GM12878 (cell line): ENCODE results near the gene JAML. TPM values are rescaled to one million over a fixed set of nuclear protein-coding genes. Genes with fewer than 3 reads are reported as not detected.

Source experiments
- ATF7 ChIP-seq: fragments of 450-650 bp; IDR thresholded peaks from 2 replicates; pipeline ENCODE4 v1.6.1; 2016; ENCODE audit warnings: low read depth, mild to moderate bottlenecking
- BACH1 ChIP-seq: fragments of 450-650 bp; IDR thresholded peaks from 2 replicates; pipeline ENCODE4 v1.6.1; 2017; ENCODE audit warnings: mild to moderate bottlenecking, borderline replicate concordance
- BCL11A ChIP-seq: IDR thresholded peaks from 2 replicates; pipeline ENCODE4 v1.6.1; 2011; ENCODE audit warnings: low read depth, low read length
- BMI1 ChIP-seq: fragments of 450-650 bp; IDR thresholded peaks from 2 replicates; pipeline ENCODE4 v1.6.1; 2016; ENCODE audit warnings: mild to moderate bottlenecking, moderate library complexity, borderline replicate concordance
- CEBPB ChIP-seq, 2 experiments: fragments of 150-350 bp in 1 of 2; IDR thresholded peaks; 2 replicates each; pipeline ENCODE4 v1.6.1; 2012 to 2014; ENCODE audit warnings: low read depth in 2 of 2, low read length in 2 of 2, borderline replicate concordance in 1 of 2, inconsistent platforms in 1 of 2
- E4F1 ChIP-seq: fragments of 450-650 bp; IDR thresholded peaks from 2 replicates; pipeline ENCODE4 v1.6.1; 2018; ENCODE audit warnings: borderline replicate concordance, mild to moderate bottlenecking; ENCODE audit not compliant: partially characterized antibody
- ETV6 ChIP-seq, 2 experiments: fragments of 450-650 bp in 1 of 2; IDR thresholded peaks in 1 of 2; conservative IDR thresholded peaks in 1 of 2; 2 replicates each; pipeline ENCODE4 v1.6.1; 2014; ENCODE audit warnings: antibody characterized with exemption in 1 of 2, borderline replicate concordance in 1 of 2, low read depth in 1 of 2, mild to moderate bottlenecking in 1 of 2, moderate library complexity in 1 of 2
- EZH2 ChIP-seq: IDR thresholded peaks from 2 replicates; pipeline ENCODE4 v1.6.1; 2012; ENCODE audit warnings: low read depth, mild to moderate bottlenecking, control low read depth, inconsistent platforms, low read length, borderline replicate concordance; ENCODE audit not compliant: control insufficient read depth
- FOXM1 ChIP-seq: IDR thresholded peaks from 2 replicates; pipeline ENCODE4 v1.6.1; 2012; ENCODE audit warnings: low read depth, mild to moderate bottlenecking, inconsistent platforms, low read length, moderate library complexity
- GATAD2B ChIP-seq: fragments of 450-650 bp; conservative IDR thresholded peaks from 2 replicates; pipeline ENCODE4 v1.6.1; 2017; ENCODE audit warnings: low read depth, mild to moderate bottlenecking, moderate library complexity
- HDAC6 ChIP-seq: fragments of 200-600 bp; sonication (generic); IDR thresholded peaks from one replicate; pipeline ENCODE4 v1.8.0; 2017; ENCODE audit warnings: antibody characterized with exemption; ENCODE audit not compliant: unreplicated experiment
- IKZF2 ChIP-seq, 2 experiments: fragments of 450-650 bp; IDR thresholded peaks; 2 replicates each; pipeline ENCODE4 v1.6.1; 2017; ENCODE audit warnings: mild to moderate bottlenecking in 2 of 2, moderate library complexity in 2 of 2
- JUNB ChIP-seq: IDR thresholded peaks from 2 replicates; pipeline ENCODE4 v1.6.1; 2016; ENCODE audit warnings: antibody characterized with exemption, mild to moderate bottlenecking
- KAT2A ChIP-seq: conservative IDR thresholded peaks from 2 replicates; pipeline ENCODE4 v1.6.1; 2011; ENCODE audit warnings: low read depth, low read length; ENCODE audit not compliant: control insufficient read depth
- KDM1A ChIP-seq: fragments of 200-600 bp; sonication (generic); IDR thresholded peaks from 2 replicates; pipeline ENCODE4 v1.6.1; 2016; ENCODE audit warnings: borderline replicate concordance
- MEF2A ChIP-seq: IDR thresholded peaks from 2 replicates; pipeline ENCODE4 v1.6.1; 2011; ENCODE audit warnings: low read depth, mild to moderate bottlenecking, low read length, moderate library complexity; ENCODE audit not compliant: insufficient read depth
- NFYB ChIP-seq: IDR thresholded peaks from 2 replicates; pipeline ENCODE4 v1.6.1; 2011; ENCODE audit warnings: low read depth, mild to moderate bottlenecking, low read length, improper control_type of control experiment, moderate library complexity; ENCODE audit not compliant: insufficient read depth
- NR2C2 ChIP-seq: IDR thresholded peaks from 2 replicates; pipeline ENCODE4 v1.6.1; 2011; ENCODE audit warnings: borderline replicate concordance, low read depth; ENCODE audit not compliant: control insufficient read depth, insufficient read length
- NR2F1 ChIP-seq: fragments of 450-650 bp; conservative IDR thresholded peaks from 2 replicates; pipeline ENCODE4 v1.6.1; 2017; ENCODE audit warnings: mild to moderate bottlenecking
- SP1 ChIP-seq: IDR thresholded peaks from one replicate; pipeline ENCODE4 v1.6.1; 2011; ENCODE audit warnings: low read depth, low read length
- STAT3 ChIP-seq: IDR thresholded peaks from 2 replicates; pipeline ENCODE4 v1.6.1; 2011; ENCODE audit warnings: low read depth, low read length, improper control_type of control experiment
- ZNF274 ChIP-seq: IDR thresholded peaks from one replicate; pipeline ENCODE4 v1.8.0; 2011; ENCODE audit not compliant: insufficient read length, insufficient read depth
- polyA plus RNA-seq, 11 experiments: library from polyadenylated mRNA; depleted of rRNA in 4 of 11; unstranded in 6 of 11; stranded (reverse) in 5 of 11; fragments of >200 nt; fragmentation: Nextera tagmentation in 4 of 11; fragmentation: Illumina TruSeq in 1 of 11; extraction: Ambion mirVana in 4 of 11; extraction: Trizol in 1 of 11; gene quantifications; 1 replicate in 1 of 11; 2 replicates in 10 of 11; pipeline versions ENCODE4 v1.2.1 to v1.2.3, GENCODE V29; 2011 to 2016; ENCODE audit warnings: inconsistent platforms in 2 of 11, missing spikeins in 2 of 11, low read depth in 1 of 11
- total RNA-seq, 4 experiments: library from RNA; depleted of rRNA in 3 of 4; stranded (reverse); fragments of >200 nt in 3 of 4; fragmentation: Illumina TruSeq in 1 of 4; extraction: Trizol in 1 of 4; gene quantifications; 2 replicates each; pipeline versions ENCODE4 v1.2.1 to v1.2.3, GENCODE V29; 2013 to 2021
- TF ChIP-seq, protein P1 (sequence below): fragments of 450-650 bp; IDR thresholded peaks from 2 replicates; pipeline ENCODE4 v1.6.1; 2018; ENCODE audit warnings: mild to moderate bottlenecking, low read depth, moderate library complexity; ENCODE audit not compliant: partially characterized antibody
- TF ChIP-seq, protein P2 (sequence below): fragments of 150-350 bp; IDR thresholded peaks from 2 replicates; pipeline ENCODE4 v1.6.1; 2014; ENCODE audit warnings: mild to moderate bottlenecking, low read depth, low read length

The JAML gene
- total and polyA plus RNA-seq, 10 of the 15 experiments (the other 5 are each of a cell fraction or from before 2014, with no cell fraction given): 0.60 to 8.1 (median 3.5) TPM

DNA sequence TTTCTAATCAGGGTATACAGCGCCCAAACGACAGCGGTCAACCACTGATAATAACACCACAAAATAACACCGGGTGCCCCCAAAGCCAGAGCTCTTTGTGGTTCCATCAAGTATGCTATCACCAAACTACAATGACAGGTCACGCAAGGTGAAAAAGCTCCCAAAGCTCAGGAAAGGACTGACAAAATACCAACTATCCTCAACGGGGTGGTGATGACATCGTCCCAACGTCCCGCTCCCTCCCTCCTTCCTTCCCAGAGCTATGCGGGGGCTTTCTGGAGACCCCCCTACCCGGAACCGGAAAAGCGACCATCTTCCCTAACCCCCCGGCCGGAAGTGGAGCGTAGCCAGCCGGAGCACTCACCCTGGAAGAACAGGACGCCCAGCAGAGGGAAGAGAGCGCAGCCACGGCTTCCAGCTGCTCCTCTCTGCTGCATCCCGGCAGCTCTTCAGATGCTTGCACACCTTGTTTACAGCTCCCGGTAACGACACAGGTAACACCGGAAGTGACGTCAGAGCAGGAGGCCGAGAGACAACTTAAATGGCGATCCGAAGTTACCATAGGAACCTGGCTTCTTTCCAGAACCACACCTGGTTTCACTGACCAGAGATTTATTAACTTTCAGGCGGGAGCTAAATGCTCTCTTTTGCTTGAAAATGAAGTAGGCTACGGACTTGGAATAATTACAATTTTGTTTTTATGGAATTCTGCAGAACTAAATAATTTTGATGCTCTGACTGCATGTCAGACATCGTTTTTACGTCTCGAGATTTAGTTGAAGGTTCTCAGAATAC, 27.2 kb upstream of the JAML start, which contains the start of gene MPZL3 (continued):
- TF ChIP-seq, protein P1, sequence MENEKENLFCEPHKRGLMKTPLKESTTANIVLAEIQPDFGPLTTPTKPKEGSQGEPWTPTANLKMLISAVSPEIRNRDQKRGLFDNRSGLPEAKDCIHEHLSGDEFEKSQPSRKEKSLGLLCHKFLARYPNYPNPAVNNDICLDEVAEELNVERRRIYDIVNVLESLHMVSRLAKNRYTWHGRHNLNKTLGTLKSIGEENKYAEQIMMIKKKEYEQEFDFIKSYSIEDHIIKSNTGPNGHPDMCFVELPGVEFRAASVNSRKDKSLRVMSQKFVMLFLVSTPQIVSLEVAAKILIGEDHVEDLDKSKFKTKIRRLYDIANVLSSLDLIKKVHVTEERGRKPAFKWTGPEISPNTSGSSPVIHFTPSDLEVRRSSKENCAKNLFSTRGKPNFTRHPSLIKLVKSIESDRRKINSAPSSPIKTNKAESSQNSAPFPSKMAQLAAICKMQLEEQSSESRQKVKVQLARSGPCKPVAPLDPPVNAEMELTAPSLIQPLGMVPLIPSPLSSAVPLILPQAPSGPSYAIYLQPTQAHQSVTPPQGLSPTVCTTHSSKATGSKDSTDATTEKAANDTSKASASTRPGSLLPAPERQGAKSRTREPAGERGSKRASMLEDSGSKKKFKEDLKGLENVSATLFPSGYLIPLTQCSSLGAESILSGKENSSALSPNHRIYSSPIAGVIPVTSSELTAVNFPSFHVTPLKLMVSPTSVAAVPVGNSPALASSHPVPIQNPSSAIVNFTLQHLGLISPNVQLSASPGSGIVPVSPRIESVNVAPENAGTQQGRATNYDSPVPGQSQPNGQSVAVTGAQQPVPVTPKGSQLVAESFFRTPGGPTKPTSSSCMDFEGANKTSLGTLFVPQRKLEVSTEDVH: peak; percentile 92
- TF ChIP-seq NFYB (no peak), SP1 (no peak), STAT3 (no peak), EZH2 (no peak), NR2F1 (peak; percentile 65), JUNB (no peak), HDAC6 (no peak), IKZF2 (IDR thresholded peaks at IDR 0.05) (peak; percentile 49 to 65), GATAD2B (peak; percentile 82), BACH1 (0 out of 2 replicates have a peak, but pooled peaks have one; percentile 39), ZNF274 (no peak), E4F1 (peak; percentile 44), KDM1A (no peak), NR2C2 (no peak), ETV6 (conservative IDR thresholded peaks at IDR 0.05 in 1 of 2, IDR thresholded peaks at IDR 0.05 in 1 of 2; ENCODE audit: borderline replicate concordance in 1 of 2, low read depth in 1 of 2) (peak in 1 of 2 experiments; percentile 79; a peak in 2 of 4 replicates), CEBPB (IDR thresholded peaks at IDR 0.05; ENCODE audit: borderline replicate concordance in 1 of 2, low read depth in 2 of 2, low read length in 2 of 2) (no peak), ATF7 (peak; percentile 98), BMI1 (peak; percentile 96), FOXM1 (no peak; the same call in 1 of the 2 replicates), MEF2A (no peak), KAT2A (no peak), BCL11A (0 out of 2 replicates have a peak, but pooled peaks have one; percentile 24)
- TF ChIP-seq, protein P2, sequence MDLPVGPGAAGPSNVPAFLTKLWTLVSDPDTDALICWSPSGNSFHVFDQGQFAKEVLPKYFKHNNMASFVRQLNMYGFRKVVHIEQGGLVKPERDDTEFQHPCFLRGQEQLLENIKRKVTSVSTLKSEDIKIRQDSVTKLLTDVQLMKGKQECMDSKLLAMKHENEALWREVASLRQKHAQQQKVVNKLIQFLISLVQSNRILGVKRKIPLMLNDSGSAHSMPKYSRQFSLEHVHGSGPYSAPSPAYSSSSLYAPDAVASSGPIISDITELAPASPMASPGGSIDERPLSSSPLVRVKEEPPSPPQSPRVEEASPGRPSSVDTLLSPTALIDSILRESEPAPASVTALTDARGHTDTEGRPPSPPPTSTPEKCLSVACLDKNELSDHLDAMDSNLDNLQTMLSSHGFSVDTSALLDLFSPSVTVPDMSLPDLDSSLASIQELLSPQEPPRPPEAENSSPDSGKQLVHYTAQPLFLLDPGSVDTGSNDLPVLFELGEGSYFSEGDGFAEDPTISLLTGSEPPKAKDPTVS: no peak
